Parathyroid adenoma (tissue), 2 donors: ENCODE measurements around the gene MYO5B.

Experiments used
- H2AFZ ChIP-seq: fragments of 300-600 bp; sonication (generic); one replicate; pipeline ENCODE4 v1.7.0; 2017; ENCODE audit warnings: antibody characterized with exemption, mild to moderate bottlenecking
- H3K27ac ChIP-seq: fragments of 300-600 bp; sonication (generic); one replicate; pipeline ENCODE4 v1.7.0; 2017
- H3K27me3 ChIP-seq: fragments of 300-600 bp; sonication (generic); one replicate; pipeline ENCODE4 v1.7.0; 2017; ENCODE audit warnings: low read length; ENCODE audit not compliant: control insufficient read depth, insufficient read depth
- H3K36me3 ChIP-seq: fragments of 300-600 bp; sonication (generic); one replicate; pipeline ENCODE4 v1.7.0; 2017; ENCODE audit warnings: low read length; ENCODE audit not compliant: control insufficient read depth, insufficient read depth
- H3K4me1 ChIP-seq: fragments of 300-600 bp; sonication (generic); one replicate; pipeline ENCODE4 v1.7.0; 2017; ENCODE audit warnings: control low read depth
- H3K4me2 ChIP-seq: fragments of 300-600 bp; sonication (generic); one replicate; pipeline ENCODE4 v1.7.0; 2017; ENCODE audit warnings: low read length
- H3K4me3 ChIP-seq: fragments of 300-600 bp; sonication (generic); one replicate; pipeline ENCODE4 v1.7.0; 2017; ENCODE audit warnings: low read depth, low read length
- H3K79me2 ChIP-seq: fragments of 300-600 bp; sonication (generic); one replicate; pipeline ENCODE4 v1.7.0; 2017; ENCODE audit warnings: control low read depth
- H3K9ac ChIP-seq: fragments of 300-600 bp; sonication (generic); one replicate; pipeline ENCODE4 v1.7.0; 2017; ENCODE audit warnings: mild to moderate bottlenecking
- H3K9me3 ChIP-seq: fragments of 300-600 bp; sonication (generic); one replicate; pipeline ENCODE4 v1.7.0; 2017; ENCODE audit warnings: low read length; ENCODE audit not compliant: control insufficient read depth
- TF ChIP-seq, protein P1 (sequence below): fragments of 300-600 bp; sonication (generic); IDR thresholded peaks from one replicate; pipeline ENCODE4 v1.7.0; 2017; ENCODE audit warnings: antibody characterized with exemption, mild to moderate bottlenecking
- donor health status: primary hyperparathyroidism.

The MYO5B gene

DNA sequence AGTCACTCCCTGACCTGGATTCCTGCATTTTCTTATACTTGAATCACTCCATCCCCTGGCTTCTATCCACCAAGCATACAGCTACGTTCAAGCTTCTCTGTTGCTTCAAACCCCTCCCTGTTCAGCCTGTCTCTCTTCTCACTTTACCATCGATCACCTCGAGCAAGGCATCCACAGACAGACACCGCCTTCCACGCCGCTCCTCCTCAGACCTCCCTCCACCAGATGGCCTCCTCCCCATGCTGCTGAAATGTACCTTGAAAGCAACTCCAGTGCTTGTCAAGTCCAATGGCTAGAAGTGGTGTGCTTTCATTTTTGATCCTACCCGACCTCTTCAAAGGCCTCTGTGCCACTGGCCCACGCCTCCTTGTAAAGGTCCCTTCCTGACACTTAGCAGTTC is 250.3 kb downstream of the MYO5B start:
- H3K27me3 ChIP-seq, result no peaks in the 10 kb centered on the region
- H3K36me3 ChIP-seq, result no peaks in the 10 kb centered on the region
- H3K9me3 ChIP-seq, result no peaks in the 10 kb centered on the region
- TF ChIP-seq, protein P1, sequence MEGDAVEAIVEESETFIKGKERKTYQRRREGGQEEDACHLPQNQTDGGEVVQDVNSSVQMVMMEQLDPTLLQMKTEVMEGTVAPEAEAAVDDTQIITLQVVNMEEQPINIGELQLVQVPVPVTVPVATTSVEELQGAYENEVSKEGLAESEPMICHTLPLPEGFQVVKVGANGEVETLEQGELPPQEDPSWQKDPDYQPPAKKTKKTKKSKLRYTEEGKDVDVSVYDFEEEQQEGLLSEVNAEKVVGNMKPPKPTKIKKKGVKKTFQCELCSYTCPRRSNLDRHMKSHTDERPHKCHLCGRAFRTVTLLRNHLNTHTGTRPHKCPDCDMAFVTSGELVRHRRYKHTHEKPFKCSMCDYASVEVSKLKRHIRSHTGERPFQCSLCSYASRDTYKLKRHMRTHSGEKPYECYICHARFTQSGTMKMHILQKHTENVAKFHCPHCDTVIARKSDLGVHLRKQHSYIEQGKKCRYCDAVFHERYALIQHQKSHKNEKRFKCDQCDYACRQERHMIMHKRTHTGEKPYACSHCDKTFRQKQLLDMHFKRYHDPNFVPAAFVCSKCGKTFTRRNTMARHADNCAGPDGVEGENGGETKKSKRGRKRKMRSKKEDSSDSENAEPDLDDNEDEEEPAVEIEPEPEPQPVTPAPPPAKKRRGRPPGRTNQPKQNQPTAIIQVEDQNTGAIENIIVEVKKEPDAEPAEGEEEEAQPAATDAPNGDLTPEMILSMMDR, result no peak
- no peaks in the 10 kb centered on the region for H3K4me1 ChIP-seq
- no peak overlapping the region for H2AFZ ChIP-seq
- H3K9ac ChIP-seq, result no peak overlapping the region
- no peaks in the 10 kb centered on the region for H3K79me2 ChIP-seq
- no peak overlapping the region for H3K4me2 ChIP-seq
- no peak overlapping the region for H3K4me3 ChIP-seq
- no peak overlapping the region for H3K27ac ChIP-seq

DNA sequence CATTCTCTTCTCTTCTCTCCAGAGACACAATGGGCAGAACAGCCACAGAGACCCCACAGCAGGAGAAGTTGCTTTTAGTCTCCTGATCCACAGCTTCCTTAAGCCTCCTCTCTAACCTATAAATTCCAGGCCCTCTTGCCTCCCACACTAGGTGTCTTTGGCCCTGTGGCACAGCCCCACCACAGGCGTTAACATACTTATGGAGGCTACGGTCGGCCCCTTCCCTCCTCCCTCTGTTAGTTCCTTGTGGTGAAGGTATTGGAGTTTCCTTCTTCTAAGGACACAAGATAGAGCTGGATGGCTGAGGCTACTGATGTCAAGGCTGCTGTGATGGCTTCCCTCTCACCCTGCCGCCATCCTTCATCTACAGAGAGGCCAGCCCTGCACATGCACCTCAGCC is 258.1 kb downstream of the MYO5B start:
- Histone ChIP-seq H3K4me3 (no peak overlapping the region), H2AFZ (no peak overlapping the region), H3K27ac (no peak overlapping the region), H3K4me2 (no peak overlapping the region), H3K79me2 (no peaks in the 10 kb centered on the region), H3K9ac (no peak overlapping the region), H3K4me1 (no peaks in the 10 kb centered on the region), H3K9me3 (no peaks in the 10 kb centered on the region), H3K27me3 (no peaks in the 10 kb centered on the region), H3K36me3 (no peaks in the 10 kb centered on the region)
- TF ChIP-seq, protein P1, result no peak

DNA sequence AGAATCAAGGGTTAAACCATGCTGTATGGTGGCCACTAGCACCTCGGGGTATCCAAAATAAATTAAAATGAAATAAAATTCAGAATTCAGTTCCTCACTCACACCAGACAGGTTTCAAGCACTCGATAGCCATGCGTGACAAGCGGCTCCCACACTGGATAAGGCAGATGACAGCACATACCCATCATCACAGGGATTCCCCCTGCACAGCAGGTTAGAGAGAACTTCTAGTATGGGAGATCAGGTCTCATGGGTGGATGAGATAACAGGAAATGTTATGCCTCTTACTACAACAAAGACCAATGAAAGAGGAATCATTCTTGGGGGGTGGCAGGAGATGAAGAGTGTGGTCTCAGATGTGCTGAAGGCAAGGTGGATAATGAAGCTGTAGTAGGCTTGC is 259.7 kb downstream of the MYO5B start:
- Histone ChIP-seq H3K27ac (no peak overlapping the region), H3K79me2 (no peaks in the 10 kb centered on the region), H3K27me3 (no peaks in the 10 kb centered on the region), H3K9ac (no peak overlapping the region), H3K9me3 (no peaks in the 10 kb centered on the region), H3K4me2 (no peak overlapping the region), H2AFZ (no peak overlapping the region), H3K36me3 (no peaks in the 10 kb centered on the region), H3K4me3 (no peak overlapping the region), H3K4me1 (no peaks in the 10 kb centered on the region)
- TF ChIP-seq, protein P1, result no peak

DNA sequence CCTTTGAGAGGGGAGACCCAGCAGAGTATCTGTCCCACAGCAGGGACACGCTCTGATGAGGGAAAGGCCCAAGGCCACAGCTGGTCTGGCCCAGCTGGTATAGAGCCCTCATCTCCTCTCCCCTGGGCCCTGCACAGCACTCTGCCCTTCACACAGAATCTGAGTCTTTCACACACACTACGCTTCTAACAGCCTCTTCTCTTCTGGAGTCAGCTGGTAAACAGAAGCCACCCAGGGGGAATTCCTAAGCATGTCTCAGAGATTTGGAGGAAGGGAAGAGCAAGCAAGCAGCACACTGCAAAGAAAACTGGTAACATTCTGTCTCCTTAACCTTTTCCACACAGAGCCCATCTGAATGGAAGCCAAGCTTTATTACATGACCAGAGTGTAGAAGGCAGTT is 260.5 kb downstream of the MYO5B start:
- Histone ChIP-seq H3K79me2 (no peaks in the 10 kb centered on the region), H3K27ac (no peak overlapping the region), H3K4me3 (no peak overlapping the region), H3K4me2 (no peak overlapping the region), H3K9me3 (no peaks in the 10 kb centered on the region), H2AFZ (no peak overlapping the region), H3K9ac (no peak overlapping the region), H3K27me3 (no peaks in the 10 kb centered on the region), H3K4me1 (no peaks in the 10 kb centered on the region), H3K36me3 (no peaks in the 10 kb centered on the region)
- TF ChIP-seq, protein P1, result no peak

DNA sequence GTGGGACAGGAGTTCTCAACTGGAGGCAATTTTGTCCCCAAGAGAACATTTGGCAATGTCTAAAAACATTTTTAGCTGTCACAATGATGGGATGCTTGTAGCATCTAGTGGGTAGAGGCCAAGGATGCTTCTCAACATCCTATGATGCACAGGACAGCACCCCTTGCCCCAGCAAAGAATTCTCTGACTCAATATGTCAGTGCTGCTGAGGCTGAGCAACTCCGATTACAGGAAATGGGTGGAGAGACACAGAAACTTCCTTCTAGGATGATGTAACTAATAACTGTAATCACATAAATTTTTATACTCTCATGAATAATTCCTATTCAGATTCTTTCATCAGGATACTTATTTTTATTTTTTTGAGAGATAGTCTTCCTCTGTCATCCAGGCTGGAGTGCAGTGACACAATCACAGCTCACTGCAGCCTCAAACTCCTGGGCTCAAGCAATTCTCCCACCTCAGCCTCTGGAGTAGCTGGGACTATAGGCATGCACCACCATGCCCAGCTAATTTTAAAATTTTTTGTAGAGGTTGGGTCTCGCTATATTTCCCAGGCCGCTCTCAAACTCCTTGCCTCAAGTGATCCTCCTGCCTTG is 261.3 kb downstream of the MYO5B start:
- no peak overlapping the region for H3K9ac ChIP-seq
- H3K27ac ChIP-seq, result no peak overlapping the region
- no peak overlapping the region for H2AFZ ChIP-seq
- no peaks in the 10 kb centered on the region for H3K9me3 ChIP-seq
- no peaks in the 10 kb centered on the region for H3K36me3 ChIP-seq
- no peaks in the 10 kb centered on the region for H3K4me1 ChIP-seq
- no peaks in the 10 kb centered on the region for H3K79me2 ChIP-seq
- H3K4me3 ChIP-seq, result no peak overlapping the region
- no peaks in the 10 kb centered on the region for H3K27me3 ChIP-seq
- no peak overlapping the region for H3K4me2 ChIP-seq
- TF ChIP-seq, protein P1, result no peak
